HFF-Myc (cell line): Measurements from ENCODE around the gene TSKU.
"Not testable (repeated sequence)": the region's sequence is repeated elsewhere in the genome, so short reads cannot be mapped to it uniquely, and the experiment has no call there.

Experiments
- DNase-seq: peaks from one replicate; pipeline ENCODE4 v3.0.0-alpha.2; 2011; ENCODE audit warnings: low read depth; ENCODE audit errors: extremely low read depth
- H3K4me3 ChIP-seq: replicated peaks from 2 replicates; pipeline ENCODE4 v1.5.1; 2011; ENCODE audit warnings: low read depth, mild to moderate bottlenecking, control low read depth, low read length
- TF ChIP-seq, protein P1 (sequence below): IDR thresholded peaks from 2 replicates; pipeline ENCODE4 v1.5.1; 2012; ENCODE audit warnings: mild to moderate bottlenecking, low read depth, low read length, control low read depth; ENCODE audit errors: missing control alignments

TSKU gene

DNA sequence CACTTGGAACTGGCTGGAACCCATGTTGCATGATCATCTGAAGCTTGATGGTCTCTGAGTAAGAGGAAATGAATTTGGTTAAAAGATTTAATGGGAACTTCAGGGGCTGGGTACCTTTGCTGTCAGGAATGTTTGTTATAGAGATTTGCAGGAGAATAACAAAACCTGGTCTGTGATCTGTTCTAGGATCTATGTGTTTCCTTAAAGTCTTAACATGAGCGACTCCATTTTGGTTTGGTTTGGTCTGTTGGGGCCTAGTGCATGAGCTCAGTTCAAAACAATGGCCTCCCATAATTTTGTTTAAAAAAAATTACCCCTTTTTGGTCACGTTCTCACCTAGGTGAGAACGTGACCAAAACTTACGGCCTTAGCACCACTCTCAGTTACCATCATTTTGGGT lies 28.1 kb downstream of the TSKU start:
- H3K4me3 ChIP-seq, result no peak overlapping the region
- TF ChIP-seq, protein P1, sequence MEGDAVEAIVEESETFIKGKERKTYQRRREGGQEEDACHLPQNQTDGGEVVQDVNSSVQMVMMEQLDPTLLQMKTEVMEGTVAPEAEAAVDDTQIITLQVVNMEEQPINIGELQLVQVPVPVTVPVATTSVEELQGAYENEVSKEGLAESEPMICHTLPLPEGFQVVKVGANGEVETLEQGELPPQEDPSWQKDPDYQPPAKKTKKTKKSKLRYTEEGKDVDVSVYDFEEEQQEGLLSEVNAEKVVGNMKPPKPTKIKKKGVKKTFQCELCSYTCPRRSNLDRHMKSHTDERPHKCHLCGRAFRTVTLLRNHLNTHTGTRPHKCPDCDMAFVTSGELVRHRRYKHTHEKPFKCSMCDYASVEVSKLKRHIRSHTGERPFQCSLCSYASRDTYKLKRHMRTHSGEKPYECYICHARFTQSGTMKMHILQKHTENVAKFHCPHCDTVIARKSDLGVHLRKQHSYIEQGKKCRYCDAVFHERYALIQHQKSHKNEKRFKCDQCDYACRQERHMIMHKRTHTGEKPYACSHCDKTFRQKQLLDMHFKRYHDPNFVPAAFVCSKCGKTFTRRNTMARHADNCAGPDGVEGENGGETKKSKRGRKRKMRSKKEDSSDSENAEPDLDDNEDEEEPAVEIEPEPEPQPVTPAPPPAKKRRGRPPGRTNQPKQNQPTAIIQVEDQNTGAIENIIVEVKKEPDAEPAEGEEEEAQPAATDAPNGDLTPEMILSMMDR, result no peak
- no peak for DNase-seq

DNA sequence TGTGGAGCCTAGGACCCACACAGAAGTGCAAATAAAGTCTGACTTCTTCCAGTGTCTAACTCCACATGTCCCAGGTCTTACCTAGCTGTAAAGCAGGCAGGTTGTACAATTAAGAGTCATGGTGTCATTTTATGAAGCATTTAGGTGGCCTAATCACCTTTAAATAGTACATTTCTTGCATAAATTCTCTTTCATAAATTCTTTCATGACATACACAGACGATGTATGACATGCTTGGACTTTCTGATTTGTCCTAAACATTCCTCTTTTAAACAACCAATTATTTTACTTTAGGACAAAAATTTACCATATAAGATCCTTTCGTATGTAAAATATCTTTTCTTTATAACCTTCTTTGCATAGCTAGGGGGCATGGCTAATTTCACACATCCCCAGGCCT lies 31.3 kb downstream of the TSKU start:
- H3K4me3 ChIP-seq, result no peak overlapping the region

DNA sequence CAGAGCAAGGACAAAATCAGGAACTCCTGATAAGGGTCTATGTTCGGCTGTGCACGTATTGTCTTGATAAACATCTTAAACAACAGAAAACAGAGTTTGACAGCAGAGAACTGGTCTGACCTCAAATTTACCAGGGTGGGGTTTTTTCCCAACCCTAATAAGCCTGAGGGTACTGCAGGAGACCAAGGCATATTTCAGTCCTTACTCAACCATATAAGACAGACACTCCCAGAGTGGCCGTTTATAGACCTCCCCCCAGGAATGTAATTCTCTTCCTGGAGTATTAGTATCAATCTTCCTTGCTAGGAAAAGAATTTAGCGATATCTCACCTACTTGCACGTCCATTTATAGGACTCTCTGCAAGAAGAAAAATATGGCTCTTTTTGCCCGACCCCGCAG lies 32.5 kb downstream of the TSKU start:
- not testable (repeated sequence) for H3K4me3 ChIP-seq, DNase-seq

More for the DNA sequence above, 31.3 kb downstream of the TSKU start:
- DNase-seq, result no peak
- TF ChIP-seq, protein P1, result no peak

DNA sequence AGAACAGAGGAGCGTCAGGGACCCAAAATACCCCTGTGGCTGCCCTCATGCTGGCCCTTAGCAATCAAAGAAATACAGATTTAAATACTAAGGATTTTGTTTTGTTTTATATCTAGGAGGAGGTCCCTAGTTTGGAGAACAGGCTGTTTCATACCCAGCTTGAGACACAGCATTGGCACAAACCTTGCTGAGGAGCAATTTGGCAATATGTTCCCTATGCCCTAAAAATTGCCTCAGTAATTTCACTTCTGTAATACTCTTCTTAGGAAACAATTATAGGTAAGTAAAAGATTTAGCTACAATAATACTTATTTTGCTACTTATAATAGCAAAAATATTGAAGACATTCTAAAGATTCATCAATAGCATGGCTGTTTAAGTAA lies 37.0 kb downstream of the TSKU start:
- TF ChIP-seq, protein P1, result no peak
- no peak for DNase-seq
- no peak overlapping the region for H3K4me3 ChIP-seq

DNA sequence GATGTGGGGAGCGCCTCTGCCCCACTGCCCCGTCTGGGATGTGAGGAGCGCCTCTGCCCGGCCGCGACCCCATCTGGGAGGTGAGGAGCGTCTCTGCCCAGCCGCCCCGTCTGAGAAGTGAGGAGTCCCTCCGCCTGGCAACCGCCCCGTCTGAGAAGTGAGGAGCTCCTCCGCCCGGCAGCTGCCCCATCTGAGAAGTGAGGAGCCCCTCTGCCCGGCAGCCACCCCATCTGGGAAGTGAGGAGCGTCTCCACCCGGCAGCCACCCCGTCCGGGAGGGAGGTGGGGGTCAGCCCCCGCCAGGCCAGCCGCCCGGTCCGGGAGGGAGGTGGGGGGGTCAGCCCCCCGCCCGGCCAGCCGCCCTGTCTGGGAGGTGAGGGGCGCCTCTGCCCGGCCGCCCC lies 38.2 kb downstream of the TSKU start:
- not testable (repeated sequence) for DNase-seq, H3K4me3 ChIP-seq

DNA sequence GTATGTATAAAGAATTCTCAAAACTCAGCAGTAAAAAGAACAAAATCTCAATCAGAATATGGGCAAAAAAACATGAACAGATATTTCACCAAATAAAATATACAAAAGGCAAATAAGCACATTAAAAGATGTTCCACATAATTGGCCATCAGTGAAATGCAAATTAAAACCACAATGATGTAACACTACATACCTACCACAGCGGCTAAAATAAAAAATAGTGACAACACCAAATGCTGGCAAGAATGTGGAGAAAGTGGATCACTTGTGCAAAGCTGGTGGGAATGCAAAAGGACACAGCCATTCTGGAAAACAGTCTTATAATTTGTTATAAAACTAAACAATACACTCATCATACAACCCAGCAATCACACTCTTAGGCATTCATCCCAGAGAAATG lies 39.2 kb downstream of the TSKU start:
- no peak overlapping the region for H3K4me3 ChIP-seq
- TF ChIP-seq, protein P1, result no peak

DNA sequence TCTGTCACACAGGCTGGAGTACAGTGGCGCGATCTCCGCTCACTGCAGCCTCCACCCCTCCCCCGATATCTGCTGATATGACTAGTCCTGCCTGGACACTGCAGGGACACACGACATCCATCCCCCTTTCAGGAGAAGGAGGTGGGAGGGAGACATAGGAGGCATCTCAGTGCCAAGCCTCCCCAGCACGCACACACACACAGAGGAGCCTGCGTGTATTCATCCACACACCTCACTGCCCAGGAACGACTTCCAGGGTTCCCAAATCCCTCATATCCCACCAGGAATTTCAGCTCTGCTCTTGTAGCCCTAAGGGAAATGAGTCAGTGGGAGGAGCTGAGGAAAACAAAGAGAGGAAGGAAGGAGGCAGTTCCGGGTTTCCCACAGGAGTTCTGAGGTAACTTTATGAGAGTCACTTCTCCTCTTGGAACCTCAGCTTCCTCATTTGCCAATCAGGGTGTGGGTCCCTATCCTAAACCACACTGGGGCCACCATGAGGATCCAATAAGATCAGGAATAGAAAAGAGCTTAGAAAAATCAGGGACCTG lies 40.4 kb downstream of the TSKU start:
- peak; percentile 61 for DNase-seq
- no peak overlapping the region; the same call in 1 of the 2 replicates for H3K4me3 ChIP-seq
- TF ChIP-seq, protein P1, result no peak

More for the DNA sequence above, 39.2 kb downstream of the TSKU start:
- DNase-seq, result no peak

DNA sequence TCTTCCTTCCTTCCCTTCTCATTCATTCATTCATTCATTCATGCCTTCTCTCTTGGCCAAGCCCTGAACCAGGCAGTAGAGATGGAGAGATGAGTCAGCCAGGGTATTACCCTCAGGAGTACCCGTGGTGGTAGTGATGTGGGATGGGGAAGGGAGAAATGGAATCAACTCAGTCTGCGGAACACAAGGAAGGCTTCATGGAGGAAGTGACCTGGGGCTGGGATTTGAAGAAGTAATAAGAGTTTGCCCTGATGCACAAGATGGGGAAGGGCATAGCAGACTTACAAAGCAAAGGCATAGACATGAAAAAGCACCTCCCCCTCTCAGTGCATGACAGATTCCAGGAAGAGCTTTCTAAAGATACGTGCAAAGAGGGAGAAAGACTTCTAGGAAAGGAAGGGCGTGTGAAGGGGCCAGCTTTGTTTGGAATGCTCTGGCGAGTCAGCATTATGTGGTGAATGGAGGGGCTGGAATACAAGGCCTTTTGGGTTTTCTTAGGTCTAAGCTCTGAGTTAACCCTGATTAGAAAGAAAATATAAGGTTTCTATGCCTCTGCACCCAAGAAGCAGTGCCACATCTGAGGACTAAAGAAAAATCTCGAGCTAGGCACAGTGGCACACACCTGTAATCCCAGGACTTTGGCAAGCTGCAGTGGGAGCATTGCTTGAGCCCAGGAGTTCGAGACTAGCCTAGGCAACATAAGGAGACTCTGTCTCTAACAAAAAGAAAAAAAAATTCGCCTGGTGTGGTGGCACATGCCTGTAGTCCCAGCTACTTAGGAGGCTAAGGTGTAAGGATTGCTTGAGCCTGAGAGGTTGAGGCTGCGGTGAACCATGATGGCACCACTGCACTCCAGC lies 41.2 kb downstream of the TSKU start:
- H3K4me3 ChIP-seq, result no peak overlapping the region
- TF ChIP-seq, protein P1, result no peak
- DNase-seq, result peak; percentile 25
